Neural cell (in vitro differentiated cells): ENCODE results near the gene ABCF3. TPM values are rescaled to one million over a fixed set of nuclear protein-coding genes. Genes with fewer than 3 reads are reported as not detected.

Experiments
- H2AFZ ChIP-seq: fragments of 200-600, 300-800 bp; sonication (generic), shearing (Covaris generic); 2 replicates; pipeline ENCODE4 v1.6.0; 2014; ENCODE audit warnings: low read depth, mild to moderate bottlenecking, antibody characterized with exemption, low read length, moderate library complexity
- H3F3A ChIP-seq: fragments of 200-600 bp; shearing (Covaris generic); 2 replicates; pipeline ENCODE4 v1.6.1; 2016; ENCODE audit warnings: mild to moderate bottlenecking, moderate library complexity, mixed read lengths, antibody characterized with exemption, low read length; ENCODE audit not compliant: insufficient read depth, poor library complexity, severe bottlenecking
- H3K27ac ChIP-seq: fragments of 200-600, 300-800 bp; sonication (generic), shearing (Covaris generic); 2 replicates; pipeline ENCODE4 v1.5.1; 2014; ENCODE audit warnings: mild to moderate bottlenecking, low read length, moderate library complexity
- H3K27me3 ChIP-seq: fragments of 300-800, 200-600 bp; sonication (generic), shearing (Covaris generic); 2 replicates; pipeline ENCODE4 v1.6.0; 2014; ENCODE audit warnings: mild to moderate bottlenecking, low read depth, low read length, moderate library complexity; ENCODE audit not compliant: insufficient read depth
- H3K36me3 ChIP-seq: fragments of 300-800, 200-600 bp; sonication (generic), shearing (Covaris generic); 2 replicates; pipeline ENCODE4 v1.5.1; 2014; ENCODE audit warnings: mild to moderate bottlenecking, antibody characterized with exemption, low read length, moderate library complexity; ENCODE audit not compliant: insufficient read depth
- H3K4me2 ChIP-seq: fragments of 300-800, 200-600 bp; sonication (generic), shearing (Covaris generic); 2 replicates; pipeline ENCODE4 v1.6.0; 2014; ENCODE audit warnings: mild to moderate bottlenecking, low read length
- H3K4me3 ChIP-seq: fragments of 300-800, 200-600 bp; sonication (generic), shearing (Covaris generic); 2 replicates; pipeline ENCODE4 v1.5.1; 2014; ENCODE audit warnings: mild to moderate bottlenecking, low read length, moderate library complexity
- H3K79me2 ChIP-seq: fragments of 200-600 bp; shearing (Covaris generic); replicated peaks from 2 replicates; pipeline ENCODE4 v1.6.0; 2014; ENCODE audit warnings: mild to moderate bottlenecking, low read length, moderate library complexity; ENCODE audit not compliant: insufficient read depth
- H3K9ac ChIP-seq: fragments of 300-800, 200-600 bp; sonication (generic), shearing (Covaris generic); 2 replicates; pipeline ENCODE4 v1.6.1; 2016; ENCODE audit warnings: mild to moderate bottlenecking, low read length, mixed read lengths
- H3K9me2 ChIP-seq: fragments of 200-600 bp; shearing (Covaris generic); 2 replicates; pipeline ENCODE4 v1.6.1; 2016; ENCODE audit warnings: mild to moderate bottlenecking, low read length, mixed read lengths; ENCODE audit not compliant: insufficient read depth
- H3K9me3 ChIP-seq: fragments of 200-600, 300-800 bp; sonication (generic), shearing (Covaris generic); 2 replicates; pipeline ENCODE4 v1.6.1; 2016; ENCODE audit warnings: mild to moderate bottlenecking, mixed run types, low read length, moderate library complexity, mixed read lengths
- H4K20me1 ChIP-seq: fragments of 200-600 bp; shearing (Covaris generic); 2 replicates; pipeline ENCODE4 v1.6.1; 2016; ENCODE audit warnings: mild to moderate bottlenecking, mixed run types; ENCODE audit not compliant: insufficient read depth
- CTCF ChIP-seq: fragments of 450-650 bp; IDR thresholded peaks from 2 replicates; pipeline ENCODE4 v1.5.1; 2014; ENCODE audit warnings: antibody characterized with exemption, mild to moderate bottlenecking, moderate library complexity; ENCODE audit not compliant: poor library complexity, severe bottlenecking
- EP300 ChIP-seq: fragments of 450-650 bp; conservative IDR thresholded peaks from 2 replicates; pipeline ENCODE4 v1.6.1; 2014; ENCODE audit warnings: antibody characterized with exemption, mild to moderate bottlenecking, moderate library complexity; ENCODE audit not compliant: poor library complexity, severe bottlenecking
- EZH2 ChIP-seq: fragments of 200-600, 300-800 bp; shearing (Covaris generic), sonication (generic); IDR thresholded peaks from 2 replicates; pipeline ENCODE4 v1.6.1; 2014; ENCODE audit warnings: antibody characterized with exemption, low read length, borderline replicate concordance, mild to moderate bottlenecking; ENCODE audit not compliant: insufficient read depth, poor library complexity, severe bottlenecking
- MXI1 ChIP-seq: fragments of 450-650 bp; conservative IDR thresholded peaks from 2 replicates; pipeline ENCODE4 v1.6.1; 2014; ENCODE audit warnings: antibody characterized with exemption, mild to moderate bottlenecking; ENCODE audit not compliant: poor library complexity, severe bottlenecking
- POLR2AphosphoS5 ChIP-seq: IDR thresholded peaks from 2 replicates; pipeline ENCODE4 v1.6.1; 2012
- RAD21 ChIP-seq: fragments of 450-650 bp; conservative IDR thresholded peaks from 2 replicates; pipeline ENCODE4 v1.6.1; 2014; ENCODE audit warnings: antibody characterized with exemption, mild to moderate bottlenecking, moderate library complexity
- REST ChIP-seq: IDR thresholded peaks from 2 replicates; pipeline ENCODE4 v1.6.1; 2012; ENCODE audit warnings: borderline replicate concordance
- SMC3 ChIP-seq: fragments of 450-650 bp; conservative IDR thresholded peaks from 2 replicates; pipeline ENCODE4 v1.6.1; 2014; ENCODE audit warnings: antibody characterized with exemption, mild to moderate bottlenecking, moderate library complexity; ENCODE audit not compliant: poor library complexity
- TAF1 ChIP-seq: IDR thresholded peaks from 2 replicates; pipeline ENCODE4 v1.6.1; 2012; ENCODE audit warnings: low read depth
- polyA plus RNA-seq: library from polyadenylated mRNA; depleted of rRNA; stranded (reverse); fragments of >200 nt; gene quantifications from 2 replicates; pipeline ENCODE4 v1.2.3, GENCODE V29; 2014

Gene ABCF3
- polyA plus RNA-seq, 1 donor from 2014 or later, result 40.3 TPM

GRCh38 chr3:184166671-184167070 is 19.3 kb upstream of the ABCF3 start:
- no peak overlapping the region for H3K9ac ChIP-seq
- no peaks in the 10 kb centered on the region for H3K9me2 ChIP-seq
- H3F3A ChIP-seq, result no peaks in the 10 kb centered on the region
- H3K9me3 ChIP-seq, result no peaks in the 10 kb centered on the region
- no peak overlapping the region for H3K4me2 ChIP-seq
- no peak overlapping the region for H3K27ac ChIP-seq
- H3K36me3 ChIP-seq, result peaks cover 11% of the 10 kb centered on the region
- no peaks in the 10 kb centered on the region for H3K27me3 ChIP-seq
- no peaks in the 10 kb centered on the region for H4K20me1 ChIP-seq
- H3K79me2 ChIP-seq, result peaks cover 8% of the 10 kb centered on the region
- no peak for TF ChIP-seq POLR2AphosphoS5
- no peak for TF ChIP-seq TAF1
- no peak for TF ChIP-seq EP300
- TF ChIP-seq MXI1, result no peak
- TF ChIP-seq REST, result no peak
- TF ChIP-seq SMC3, result no peak
- no peak for TF ChIP-seq CTCF
- no peak for TF ChIP-seq RAD21
- TF ChIP-seq EZH2, result no peak
- H2AFZ ChIP-seq, result no peak overlapping the region
- H3K4me3 ChIP-seq, result no peak overlapping the region

- Histone ChIP-seq H3K36me3 (peaks cover 11% of the 10 kb centered on the region), H3K9me2 (no peaks in the 10 kb centered on the region), H3K79me2 (peaks cover 3% of the 10 kb centered on the region), H2AFZ (no peak overlapping the region), H3F3A (no peaks in the 10 kb centered on the region), H3K4me3 (no peak overlapping the region), H4K20me1 (no peaks in the 10 kb centered on the region), H3K9ac (no peak overlapping the region), H3K27ac (no peak overlapping the region), H3K27me3 (no peaks in the 10 kb centered on the region), H3K4me2 (no peak overlapping the region), H3K9me3 (no peaks in the 10 kb centered on the region)
- TF ChIP-seq MXI1, result no peak
- no peak for TF ChIP-seq REST
- no peak for TF ChIP-seq POLR2AphosphoS5
- TF ChIP-seq EZH2, result no peak
- TF ChIP-seq EP300, result no peak
- TF ChIP-seq CTCF, result no peak
- TF ChIP-seq SMC3, result no peak
Observed at GRCh38 chr3:184167786-184168185, 18.2 kb upstream of the ABCF3 start.
